ENCODE results near the gene RNU1-2.
"Not testable (repeated sequence)": the region's sequence is repeated elsewhere in the genome, so short reads cannot be mapped to it uniquely, and the experiment has no call there.

The RNU1-2 gene

DNA sequence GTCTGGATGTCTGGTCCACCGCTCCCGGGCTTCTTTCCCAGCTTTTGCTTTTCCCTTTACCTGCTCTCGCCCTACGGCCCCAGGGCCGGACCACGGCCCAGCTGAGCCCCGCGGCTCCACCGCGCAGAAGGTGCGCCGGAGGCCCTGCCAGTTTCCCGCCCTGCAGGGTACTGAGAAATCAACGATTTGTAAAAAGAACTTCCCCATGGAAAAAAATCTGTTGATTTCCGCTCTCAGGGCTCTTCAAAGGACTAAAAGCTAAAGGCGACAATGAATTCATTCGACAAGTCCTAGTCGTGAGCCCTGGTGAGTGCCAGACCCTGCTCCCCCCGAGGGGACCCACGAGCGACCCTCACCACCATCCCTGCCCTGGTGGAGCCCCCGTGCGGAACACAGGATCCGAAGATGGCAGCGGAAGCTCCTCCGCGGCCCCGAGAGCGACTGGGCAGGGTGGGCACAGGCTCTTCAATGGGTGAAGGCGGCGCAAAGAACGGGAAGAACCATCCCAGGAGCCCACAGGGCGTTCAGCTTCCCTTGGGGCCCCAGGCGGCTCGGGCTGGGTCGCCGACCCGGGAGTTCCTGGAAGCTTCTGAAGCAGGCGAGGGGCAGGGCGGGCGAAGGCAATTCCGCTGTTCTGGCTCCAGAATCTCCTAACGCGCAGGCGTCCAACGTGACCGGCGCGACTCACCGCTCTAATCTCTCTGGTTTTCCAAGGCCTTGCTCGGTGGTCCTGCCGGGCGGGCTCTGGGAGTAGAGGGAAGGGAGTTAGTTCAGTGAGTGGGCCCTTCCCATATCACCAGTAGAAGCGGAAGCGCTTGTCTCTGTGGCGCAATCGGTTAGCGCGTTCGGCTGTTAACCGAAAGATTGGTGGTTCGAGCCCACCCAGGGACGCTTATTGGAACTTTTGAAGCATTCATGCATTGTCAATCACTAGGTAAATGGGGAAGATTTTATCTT is 6.6 kb upstream of the RNU1-2 start:
- DNase-seq, result no peak

DNA sequence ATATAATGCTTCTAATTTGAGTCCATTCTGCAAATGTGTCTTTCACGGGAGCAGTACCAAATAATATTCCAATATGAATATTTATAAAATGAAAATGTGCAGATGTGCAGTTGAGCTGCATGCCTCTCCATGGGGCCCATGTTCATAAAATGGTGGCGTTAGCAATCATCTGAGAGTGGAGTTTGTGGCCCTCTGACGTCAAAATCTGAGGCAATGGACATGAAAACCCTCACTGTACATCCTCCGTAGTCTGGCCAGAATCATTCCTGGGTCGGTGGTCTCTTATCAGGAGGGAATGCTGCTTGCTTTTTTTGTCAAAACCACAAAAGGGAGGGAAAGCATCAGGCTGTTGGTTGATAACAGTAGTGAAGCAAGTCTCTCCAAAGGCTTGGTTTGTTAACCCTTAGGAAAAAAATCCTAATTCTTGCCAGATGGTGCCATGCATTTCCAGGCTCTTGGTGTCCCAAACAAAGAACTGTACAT is 5.2 kb upstream of the RNU1-2 start:
- DNase-seq, result not testable (repeated sequence)

- not testable (repeated sequence) for DNase-seq
Observed at GRCh38 chr1:16891057-16891456, 4.7 kb upstream of the RNU1-2 start.

- DNase-seq, result not testable (repeated sequence)
Observed at GRCh38 chr1:16892978-16893525, 2.7 kb upstream of the RNU1-2 start.

DNA sequence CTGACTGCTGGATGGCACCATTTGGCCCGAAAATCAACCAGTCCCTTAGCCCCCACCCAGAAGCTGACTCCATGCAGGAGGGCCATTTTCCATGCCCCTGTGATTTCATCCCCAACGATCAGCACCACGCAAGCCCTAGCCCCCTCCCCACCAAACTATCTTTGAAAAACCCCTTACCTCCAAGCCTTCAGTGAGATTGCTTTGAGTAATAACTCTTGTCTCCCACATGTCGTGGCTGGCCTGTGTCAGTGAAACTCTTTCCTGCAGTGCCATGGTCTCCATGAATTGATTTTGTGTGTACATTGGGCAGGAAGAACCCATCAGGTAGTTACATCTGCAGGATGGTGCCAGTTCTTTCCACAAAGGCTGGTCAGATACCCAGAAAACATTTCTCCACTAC is 2.0 kb upstream of the RNU1-2 start:
- DNase-seq, result not testable (repeated sequence)

DNA sequence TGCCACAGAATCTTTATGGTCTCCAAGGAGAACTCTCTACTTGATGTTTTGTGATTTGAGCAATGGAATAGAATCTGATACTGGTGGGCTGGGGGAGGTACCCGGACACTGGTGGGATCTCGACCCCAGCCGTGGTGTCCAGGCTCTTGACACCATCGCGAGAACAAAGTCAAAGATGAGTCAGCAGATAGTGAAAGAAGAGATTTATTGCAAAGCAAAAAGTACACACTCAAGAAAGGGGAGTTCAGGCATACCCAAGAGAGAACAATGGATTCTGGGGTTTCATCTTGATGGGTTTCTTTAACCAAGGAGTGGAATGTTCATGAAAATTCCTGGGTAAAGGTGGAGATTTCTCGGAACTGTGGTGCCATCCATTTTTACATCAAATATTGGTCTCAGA is 1.4 kb upstream of the RNU1-2 start:
- DNase-seq, result not testable (repeated sequence)

DNA sequence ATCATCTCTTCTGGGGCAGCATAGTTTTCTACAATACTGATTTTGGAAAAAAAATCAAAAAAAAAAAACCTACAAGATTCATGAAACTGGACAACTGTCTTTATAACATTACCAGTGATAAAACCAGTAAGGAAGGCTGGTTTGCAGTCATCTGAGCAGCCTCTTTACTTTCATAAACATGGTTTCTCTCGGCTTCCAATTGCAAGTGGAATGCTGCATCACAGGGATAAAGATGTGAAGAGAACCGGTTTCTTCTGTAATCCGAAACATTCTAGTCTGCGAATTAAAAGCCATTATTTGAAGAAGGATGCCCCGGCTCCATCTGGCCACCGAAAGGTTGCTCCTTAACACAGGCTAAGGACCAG is 565 bp upstream of the RNU1-2 start:
- DNase-seq, result not testable (repeated sequence)

- DNase-seq, result not testable (repeated sequence)
Observed at GRCh38 chr1:16896316-16897055, 706 bp downstream of the RNU1-2 start.

- not testable (repeated sequence) for DNase-seq
Observed at GRCh38 chr1:16897653-16898052, 1.9 kb downstream of the RNU1-2 start.

- not testable (repeated sequence) for DNase-seq
Observed at GRCh38 chr1:16898298-16898697, 2.5 kb downstream of the RNU1-2 start.

DNA sequence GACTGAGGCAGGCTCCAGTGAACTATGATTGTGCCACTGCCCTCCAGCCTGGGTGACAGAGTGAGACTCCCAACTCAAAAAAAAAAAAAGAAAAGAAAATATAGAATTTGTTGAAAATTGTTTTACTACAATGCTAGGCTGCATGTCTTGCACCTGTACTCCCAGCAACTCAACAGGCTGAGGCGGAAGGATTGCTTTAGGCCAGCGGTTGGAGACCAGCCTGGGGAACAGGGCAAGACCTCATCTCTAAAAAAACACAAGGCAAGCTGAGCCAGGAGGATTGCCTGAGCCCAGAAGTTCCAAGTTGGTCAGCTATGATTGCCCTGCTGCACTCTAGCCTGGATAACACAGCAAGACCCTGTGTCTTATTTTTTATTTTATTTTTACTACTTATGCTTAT is 3.2 kb downstream of the RNU1-2 start:
- not testable (repeated sequence) for DNase-seq

GRCh38 chr1:16900751-16901150 is 5.0 kb downstream of the RNU1-2 start:
- DNase-seq, result no peak

- DNase-seq, result not testable (repeated sequence)
Observed at GRCh38 chr1:16901371-16901770, 5.6 kb downstream of the RNU1-2 start.

- DNase-seq, result no peak
Observed at GRCh38 chr1:16903054-16903453, 7.3 kb downstream of the RNU1-2 start.

DNA sequence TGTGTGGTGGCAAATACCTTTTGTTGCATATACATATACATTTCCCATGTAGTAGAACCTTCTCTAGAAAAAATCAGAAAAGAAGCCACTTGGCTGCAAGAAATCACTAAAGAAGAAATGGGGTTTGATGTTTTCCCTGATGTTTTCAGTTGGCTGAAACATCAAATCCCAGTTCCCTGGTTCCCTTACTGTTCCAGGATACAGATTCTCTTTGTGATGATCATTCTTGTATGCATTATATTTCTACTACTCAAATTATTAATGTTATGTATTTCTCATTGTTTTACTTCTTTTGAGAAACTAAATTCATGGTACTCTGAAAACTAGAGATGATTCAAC is 7.6 kb downstream of the RNU1-2 start:
- DNase-seq, result no peak

- peak; percentile 80 for DNase-seq
Observed at GRCh38 chr1:16904560-16905109, 8.9 kb downstream of the RNU1-2 start.

DNA sequence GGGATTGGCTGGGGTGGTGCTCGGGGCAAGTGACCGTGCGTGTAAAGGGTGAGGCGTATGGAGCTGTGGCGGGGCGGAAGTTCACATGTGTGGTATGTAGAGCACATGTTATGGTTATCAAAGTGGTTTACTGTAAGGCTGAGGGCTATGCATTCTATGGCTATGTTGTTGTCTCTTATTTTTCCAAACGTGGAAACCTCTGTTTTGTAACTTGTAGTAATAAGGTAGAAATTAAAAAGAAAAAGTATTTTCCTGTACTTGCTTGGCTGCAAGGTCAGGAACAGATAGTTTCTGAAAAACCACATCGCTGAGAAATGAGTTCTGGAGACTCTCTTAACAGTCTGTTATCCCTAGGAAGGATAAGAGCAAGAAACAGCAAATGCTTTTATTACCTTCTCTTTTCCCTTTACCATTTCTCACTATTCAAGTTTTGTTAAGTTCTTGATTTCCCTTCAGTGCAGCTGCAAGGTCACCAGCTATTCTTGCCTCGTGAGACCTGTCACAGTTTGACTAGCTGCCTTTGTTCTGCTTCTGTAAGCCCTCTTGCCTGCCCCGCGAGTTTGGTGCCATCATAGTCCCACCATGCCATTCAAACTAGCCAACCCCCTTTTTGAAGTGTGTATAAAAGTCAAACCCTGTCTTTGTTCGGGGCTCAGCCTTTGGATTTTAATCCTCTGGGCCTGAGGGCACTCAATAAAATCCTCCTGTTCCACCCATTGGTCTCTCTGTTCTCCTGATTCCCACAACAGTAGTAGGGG is 9.5 kb downstream of the RNU1-2 start:
- DNase-seq, result peak; percentile 80

GRCh38 chr1:16905868-16906702 is 10.3 kb downstream of the RNU1-2 start:
- DNase-seq, result no peak

GRCh38 chr1:16906873-16907272 is 11.1 kb downstream of the RNU1-2 start:
- DNase-seq, result no peak

DNA sequence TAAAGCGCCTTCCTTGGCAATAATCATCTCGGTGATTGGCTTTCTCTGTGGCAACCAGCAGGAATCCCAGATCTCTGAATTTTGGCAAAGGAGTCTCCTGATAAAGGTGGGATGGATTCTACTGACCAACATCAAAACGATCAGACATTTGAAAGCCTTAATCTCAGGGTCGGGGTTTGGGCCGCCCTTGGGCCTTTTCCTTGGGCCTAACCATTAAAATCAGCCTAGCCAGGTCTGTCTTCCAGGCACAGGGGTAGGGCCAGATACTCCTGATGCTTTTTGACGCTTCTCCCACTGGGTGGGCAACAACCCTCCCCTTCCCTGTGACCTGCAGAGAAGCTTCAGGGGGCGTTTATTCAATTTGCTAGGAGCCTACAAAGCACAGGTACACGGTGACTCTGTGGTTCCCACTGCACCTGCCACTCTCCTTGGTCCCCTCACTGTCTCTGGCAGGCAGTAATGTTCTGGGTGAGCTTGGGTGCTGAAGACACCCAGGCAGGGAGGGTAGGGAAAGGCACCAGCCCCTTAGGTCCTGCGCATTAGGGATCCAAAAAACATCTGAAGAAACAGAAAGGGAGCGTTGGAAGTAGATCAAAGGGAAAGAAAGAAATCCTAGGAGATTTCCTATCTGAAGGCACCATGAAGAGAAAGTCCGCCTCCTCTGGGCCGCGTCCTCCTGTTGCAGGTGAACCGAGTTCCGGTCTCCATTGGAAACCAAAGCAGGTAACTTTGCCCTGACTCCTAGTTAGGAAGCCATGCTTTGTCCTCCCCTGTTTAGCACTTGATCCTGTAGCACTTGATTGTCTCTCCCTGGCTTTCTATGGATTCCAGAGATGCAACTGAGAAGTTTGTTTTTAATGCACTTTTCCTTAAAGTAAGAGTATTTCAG is 12.3 kb downstream of the RNU1-2 start:
- no peak for DNase-seq
